ENCODE results near the gene KBTBD4. TPM values are rescaled to one million over a fixed set of nuclear protein-coding genes. Genes with fewer than 3 reads are reported as not detected.

Gene KBTBD4
- 10 to 100 TPM; 28.4 to 30.0 (median 29.8) TPM for polyA plus RNA-seq (ENCODE audit: insufficient read length in 3 of 3)

DNA sequence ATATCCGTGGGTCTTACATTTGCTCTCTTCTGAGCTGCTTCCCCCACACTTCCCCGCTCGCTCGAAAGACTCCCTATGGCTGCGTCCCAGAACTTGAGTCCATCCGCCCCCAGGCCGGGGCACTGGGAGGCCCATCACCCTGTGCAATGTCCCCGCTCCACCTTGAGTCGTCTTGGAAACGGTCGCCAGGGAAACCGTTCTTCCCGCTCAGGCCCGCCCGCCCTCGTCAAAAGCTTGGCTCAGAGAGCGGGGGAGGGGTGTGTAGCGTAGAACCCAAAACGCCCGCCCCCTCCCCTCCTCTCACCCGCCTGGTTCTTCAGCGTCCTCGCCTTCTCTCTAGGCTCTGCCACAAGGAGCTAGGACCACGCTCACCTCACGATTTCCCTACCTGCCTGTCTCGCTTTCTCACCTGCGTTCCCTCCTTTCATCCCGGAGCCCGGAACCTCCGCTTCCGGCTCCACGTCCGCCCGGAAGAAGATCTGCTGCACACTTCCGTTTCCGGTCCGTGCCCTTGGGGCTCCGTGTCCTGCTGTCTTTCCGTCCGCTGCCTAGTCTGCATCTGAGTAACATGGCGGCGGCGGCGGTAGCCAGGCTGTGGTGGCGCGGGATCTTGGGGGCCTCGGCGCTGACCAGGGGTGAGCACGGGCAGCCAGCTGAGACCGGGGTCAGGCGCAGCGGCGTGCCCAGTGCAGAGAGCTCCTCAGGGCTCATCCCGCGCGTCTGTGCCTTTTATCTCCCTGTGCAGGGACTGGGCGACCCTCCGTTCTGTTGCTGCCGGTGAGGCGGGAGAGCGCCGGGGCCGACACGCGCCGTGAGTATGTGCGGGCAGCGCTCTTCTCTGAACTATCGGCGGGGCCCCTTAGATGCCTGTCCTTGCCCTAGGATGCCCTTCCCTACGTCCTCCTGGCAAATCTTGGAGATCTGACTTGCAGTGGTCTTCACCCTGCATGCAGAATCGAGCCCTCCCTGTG, at the start of gene KBTBD4, which contains the start of gene NDUFS3:
Gene KBTBD4 (minus strand): TSS at position 447 of the 971 bp plus-strand sequence. CDS start 19 bp downstream, at position 428.
Gene NDUFS3 (plus strand): TSS at position 551 of the 971 bp plus-strand sequence. CDS start 18 bp downstream, at position 569.
- peak; percentile 87 to 92 (median 89) for DNase-seq (ENCODE audit: low read depth in 3 of 3, low spot score in 2 of 3)

- no peak for DNase-seq (ENCODE audit: low read depth in 3 of 3, low spot score in 2 of 3)
These were observed 49.3 kb upstream of the KBTBD4 start for GRCh38 chr11:47628026-47628425.

DNA sequence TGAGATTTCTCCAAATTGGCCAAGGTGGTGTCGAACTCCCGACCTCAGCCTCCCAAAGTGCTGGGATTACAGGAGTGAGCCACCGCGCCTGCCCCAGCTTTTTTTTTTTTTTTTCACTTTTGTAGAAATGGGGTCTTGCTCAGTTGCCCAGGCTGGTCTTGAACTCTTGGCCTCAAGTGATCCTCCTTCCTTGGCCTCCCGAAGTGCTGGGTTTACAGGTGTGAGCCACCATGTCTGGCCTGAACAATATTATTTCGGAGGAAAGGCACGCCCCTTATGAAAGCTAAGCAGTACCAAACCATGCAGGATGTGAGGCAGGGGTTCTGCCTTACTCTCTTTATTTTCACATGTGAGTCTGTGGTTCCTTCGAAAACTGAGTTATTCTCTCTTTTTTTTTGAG, 47.5 kb upstream of the KBTBD4 start:
- DNase-seq (ENCODE audit: low read depth in 3 of 3, low spot score in 2 of 3) = no peak

- DNase-seq (ENCODE audit: low read depth in 3 of 3, low spot score in 2 of 3) = no peak
These were observed 42.1 kb upstream of the KBTBD4 start for GRCh38 chr11:47620836-47621378.

GRCh38 chr11:47617417-47617809, 38.6 kb upstream of the KBTBD4 start:
- DNase-seq (ENCODE audit: low read depth in 3 of 3, low spot score in 2 of 3) = no peak

GRCh38 chr11:47616726-47617416, 38.1 kb upstream of the KBTBD4 start:
- no peak for DNase-seq (ENCODE audit: low read depth in 3 of 3, low spot score in 2 of 3)

DNA sequence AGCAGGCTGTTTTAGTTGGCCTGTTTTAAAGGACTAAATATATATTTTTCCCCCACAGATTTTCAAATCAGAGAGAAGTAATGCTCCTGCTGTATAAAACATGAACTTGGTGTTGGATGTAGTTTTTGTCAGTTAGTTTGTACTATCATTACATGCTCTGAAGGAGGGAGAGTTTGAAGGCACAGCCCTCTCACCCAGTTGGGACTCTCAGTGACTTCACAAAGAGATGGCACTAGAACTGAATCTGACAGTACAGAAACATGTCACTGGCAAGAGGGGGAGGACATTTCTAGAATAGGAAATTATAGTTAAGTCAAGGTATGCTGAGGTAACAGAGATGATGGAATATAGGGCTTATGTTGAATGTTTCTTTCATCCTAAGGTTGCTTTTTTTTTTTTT, 36.5 kb upstream of the KBTBD4 start:
- DNase-seq (ENCODE audit: low read depth in 3 of 3, low spot score in 2 of 3) = no peak

GRCh38 chr11:47611348-47611794, 32.6 kb upstream of the KBTBD4 start:
- DNase-seq (ENCODE audit: low read depth in 3 of 3, low spot score in 2 of 3) = no peak

- no peak for DNase-seq (ENCODE audit: low read depth in 3 of 3, low spot score in 2 of 3)
These were observed 30.9 kb upstream of the KBTBD4 start for GRCh38 chr11:47609675-47610074.

- no peak for DNase-seq (ENCODE audit: low read depth in 3 of 3, low spot score in 2 of 3)
These were observed 28.6 kb upstream of the KBTBD4 start for GRCh38 chr11:47607380-47607779.

- DNase-seq (ENCODE audit: low read depth in 3 of 3, low spot score in 2 of 3) = no peak
These were observed 28.0 kb upstream of the KBTBD4 start for GRCh38 chr11:47606731-47607130.

GRCh38 chr11:47605921-47606320, 27.2 kb upstream of the KBTBD4 start:
- no peak for DNase-seq (ENCODE audit: low read depth in 3 of 3, low spot score in 2 of 3)

DNA sequence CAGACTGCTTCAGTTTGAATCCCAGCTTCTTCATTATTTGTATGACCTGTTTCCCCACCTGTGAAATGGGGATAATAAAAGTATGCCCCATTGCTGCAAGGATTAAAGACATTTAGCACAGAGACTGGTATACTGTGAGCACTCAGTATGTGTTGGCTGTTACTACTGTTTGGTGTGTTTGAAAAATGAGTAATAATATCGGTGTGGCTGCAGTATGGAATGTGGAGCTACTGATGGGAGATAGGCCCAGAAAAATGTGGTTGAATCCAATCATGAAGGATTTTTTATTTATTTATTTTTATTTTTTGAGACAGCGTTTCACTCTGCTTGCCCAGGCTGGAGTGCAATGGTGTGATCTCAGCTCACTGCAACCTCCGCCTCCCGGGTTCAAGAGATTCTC, 24.5 kb upstream of the KBTBD4 start:
- no peak for DNase-seq (ENCODE audit: low read depth in 3 of 3, low spot score in 2 of 3)

GRCh38 chr11:47599902-47600301, 21.1 kb upstream of the KBTBD4 start:
- no peak for DNase-seq (ENCODE audit: low read depth in 3 of 3, low spot score in 2 of 3)

DNA sequence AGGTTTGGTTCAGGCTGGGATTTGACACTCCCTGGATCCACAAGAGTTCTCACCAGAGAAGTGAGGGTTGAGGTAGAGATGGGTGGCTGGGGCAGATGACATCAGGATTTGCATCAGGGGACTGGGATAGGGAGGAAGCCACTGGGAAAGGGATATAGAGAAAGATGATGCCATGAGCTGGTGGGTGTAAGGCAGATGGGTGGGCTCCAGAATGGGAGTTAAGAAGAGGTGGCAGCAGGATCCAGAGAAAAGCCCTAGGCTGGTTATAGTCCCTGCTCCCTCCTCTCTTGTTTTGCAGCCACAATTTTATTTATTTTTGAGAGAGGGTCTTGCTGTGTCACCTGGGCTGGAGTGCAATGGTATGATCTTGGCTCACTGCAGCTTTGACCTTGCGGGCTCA, 17.2 kb upstream of the KBTBD4 start:
- DNase-seq (ENCODE audit: low read depth in 3 of 3, low spot score in 2 of 3) = no peak

DNA sequence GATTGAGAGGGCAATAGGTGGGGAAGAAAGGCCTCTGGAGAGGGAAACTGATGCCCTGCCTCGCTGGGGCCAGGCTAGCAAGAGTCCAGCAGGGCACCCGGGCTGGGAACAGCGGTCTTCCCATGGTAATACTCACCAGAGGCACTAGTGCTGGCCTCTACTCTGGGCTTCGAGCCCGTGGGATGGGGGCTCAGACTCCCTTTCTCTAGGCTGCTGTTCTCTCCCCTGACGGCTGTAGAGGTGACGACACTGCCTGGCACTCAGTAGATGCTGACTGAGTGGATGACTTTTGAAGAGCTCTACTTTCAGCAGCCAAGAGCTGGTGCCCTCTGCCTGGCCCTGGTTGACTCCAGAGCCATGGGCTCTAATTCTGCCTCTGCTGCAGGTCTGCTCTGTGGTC, 16.3 kb upstream of the KBTBD4 start:
- no peak for DNase-seq (ENCODE audit: low read depth in 3 of 3, low spot score in 2 of 3)

DNA sequence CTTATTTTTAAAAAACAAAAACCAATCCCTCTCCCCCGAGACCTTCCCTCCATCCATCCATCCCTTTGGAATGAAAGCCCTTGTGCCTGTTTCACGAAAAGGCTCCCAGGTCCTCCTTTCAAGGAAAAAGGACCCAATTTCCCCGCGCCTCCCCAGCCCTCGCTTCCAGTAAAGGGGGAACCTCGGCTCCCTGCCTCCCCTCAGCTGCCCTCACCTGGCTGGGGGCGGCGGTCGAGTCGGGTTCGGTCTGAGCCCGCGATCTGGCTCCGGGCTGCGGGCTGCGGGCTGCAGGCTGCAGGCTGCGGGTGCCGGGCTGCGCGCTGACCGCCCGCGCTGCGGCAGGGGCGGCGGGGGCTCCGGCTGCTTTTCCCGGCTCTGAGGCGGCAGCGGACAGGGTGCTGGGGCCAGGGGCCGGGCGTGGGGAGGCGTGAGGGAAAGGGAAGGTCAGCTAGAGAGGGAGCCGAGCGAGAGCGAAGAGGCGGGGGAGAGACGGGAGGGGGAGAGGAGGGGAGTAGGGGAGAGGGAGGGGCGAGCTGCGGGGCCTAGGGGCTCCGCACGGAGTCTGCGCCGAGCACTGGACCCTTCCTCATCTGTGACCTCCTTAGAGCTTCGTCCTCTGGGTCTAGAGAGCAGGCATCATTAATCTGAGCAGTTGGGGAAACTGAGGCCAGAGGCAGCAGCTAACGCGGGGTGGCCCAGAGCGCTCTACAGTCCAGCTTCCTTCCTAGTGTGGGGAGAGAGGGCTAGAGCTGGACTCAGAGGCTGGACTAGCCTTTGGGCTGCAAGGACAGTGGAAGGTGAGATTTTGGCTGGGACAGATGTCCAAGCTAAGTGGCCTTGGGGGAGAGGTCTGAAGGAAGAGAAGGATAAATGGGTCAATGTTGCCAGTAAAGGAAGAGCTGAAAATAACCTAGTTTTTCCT, 15.4 kb upstream of the KBTBD4 start, which contains the start of gene C1QTNF4:
Gene C1QTNF4 (minus strand): TSS at position 478 of the 922 bp plus-strand sequence. CDS start 3,601 bp downstream, outside the sequence.
- no peak for DNase-seq (ENCODE audit: low read depth in 3 of 3, low spot score in 2 of 3)

GRCh38 chr11:47593492-47593933, 14.7 kb upstream of the KBTBD4 start:
- DNase-seq (ENCODE audit: low read depth in 3 of 3, low spot score in 2 of 3) = no peak

GRCh38 chr11:47592970-47593369, 14.2 kb upstream of the KBTBD4 start:
- DNase-seq (ENCODE audit: low read depth in 3 of 3, low spot score in 2 of 3) = no peak

DNA sequence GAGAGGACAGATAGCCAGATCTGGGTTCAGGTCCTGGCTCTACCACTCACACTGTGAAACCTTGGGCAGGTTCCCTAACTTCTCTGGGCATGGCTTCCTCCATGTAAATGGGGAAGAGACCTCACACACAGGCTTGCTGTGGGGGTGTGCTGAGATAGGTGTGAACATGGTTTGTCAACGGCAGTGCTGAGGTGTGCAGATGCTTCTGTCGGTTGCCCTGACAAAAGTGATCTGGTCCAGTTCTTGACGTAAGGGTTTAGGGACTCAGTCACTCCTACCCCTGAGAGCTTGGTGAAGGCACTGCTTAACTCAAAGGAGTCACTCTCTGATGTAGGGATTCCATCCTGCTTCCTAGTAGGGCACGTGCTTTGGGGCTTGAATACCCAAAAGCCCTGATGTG, 13.5 kb upstream of the KBTBD4 start:
- DNase-seq (ENCODE audit: low read depth in 3 of 3, low spot score in 2 of 3) = no peak
